ENCODE results near the gene HDAC7.
"Not testable (repeated sequence)": the region's sequence is repeated elsewhere in the genome, so short reads cannot be mapped to it uniquely, and the experiment has no call there.

The HDAC7 gene

DNA sequence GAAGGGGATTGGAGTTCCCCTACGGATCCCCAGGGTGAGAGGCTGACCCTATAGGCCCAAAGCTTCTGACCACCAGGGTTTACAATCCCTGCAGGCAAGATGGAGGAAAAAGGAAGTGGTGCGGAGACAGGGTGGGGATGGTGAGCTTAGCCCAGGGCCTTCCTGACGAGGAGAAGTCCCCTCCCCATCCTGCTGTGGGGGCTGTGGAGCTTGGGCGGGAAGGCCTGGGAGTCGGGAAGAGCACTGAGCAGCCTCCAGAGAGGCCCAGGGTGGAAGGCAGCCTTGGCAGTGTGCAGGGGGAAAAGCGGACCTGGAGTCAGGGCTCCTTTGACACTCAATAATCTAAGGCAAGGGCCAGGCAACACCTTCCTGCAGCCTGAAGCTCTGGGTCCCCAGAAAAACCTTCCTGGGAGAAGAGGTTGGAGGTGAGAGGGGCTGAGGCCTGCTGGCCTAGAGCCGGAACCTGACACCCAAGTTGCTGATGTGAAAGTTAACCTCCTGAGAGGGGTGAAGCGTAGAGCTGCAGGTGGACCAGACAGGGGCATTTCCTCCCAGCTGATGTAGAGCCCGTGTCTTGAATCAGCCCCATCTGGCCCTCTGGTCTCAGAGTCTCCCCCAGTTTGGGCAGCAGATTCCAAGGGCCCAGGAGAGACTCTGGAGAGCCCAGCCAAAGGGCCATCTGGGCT lies 6.0 kb downstream of the HDAC7 start:
- Histone ChIP-seq H3K27me3 (ENCODE audit: control insufficient read depth in 1 of 2, insufficient read depth in 2 of 2, low read length in 2 of 2) (no peaks in the 10 kb centered on the region), H3K4me1 (ENCODE audit: control insufficient read depth in 1 of 2, insufficient read depth in 2 of 2, low read length in 2 of 2) (peaks cover 74 to 79% of the 10 kb centered on the region in 2 donors), H3K9me3 (ENCODE audit: control insufficient read depth in 1 of 2, low read length in 2 of 2) (no peaks in the 10 kb centered on the region), H3K36me3 (ENCODE audit: control insufficient read depth in 1 of 2, insufficient read depth in 2 of 2, low read length in 2 of 2) (no peaks in the 10 kb centered on the region), H3K4me3 (ENCODE audit: low read depth in 1 of 2, low read length in 2 of 2) (peak overlapping the region; percentile 61 to 67), H3K27ac (ENCODE audit: low read depth, low read length) (peak overlapping the region; percentile 81), H3K9ac (ENCODE audit: low read depth in 1 of 2, low read length in 2 of 2) (peak overlapping the region; percentile 70)

DNA sequence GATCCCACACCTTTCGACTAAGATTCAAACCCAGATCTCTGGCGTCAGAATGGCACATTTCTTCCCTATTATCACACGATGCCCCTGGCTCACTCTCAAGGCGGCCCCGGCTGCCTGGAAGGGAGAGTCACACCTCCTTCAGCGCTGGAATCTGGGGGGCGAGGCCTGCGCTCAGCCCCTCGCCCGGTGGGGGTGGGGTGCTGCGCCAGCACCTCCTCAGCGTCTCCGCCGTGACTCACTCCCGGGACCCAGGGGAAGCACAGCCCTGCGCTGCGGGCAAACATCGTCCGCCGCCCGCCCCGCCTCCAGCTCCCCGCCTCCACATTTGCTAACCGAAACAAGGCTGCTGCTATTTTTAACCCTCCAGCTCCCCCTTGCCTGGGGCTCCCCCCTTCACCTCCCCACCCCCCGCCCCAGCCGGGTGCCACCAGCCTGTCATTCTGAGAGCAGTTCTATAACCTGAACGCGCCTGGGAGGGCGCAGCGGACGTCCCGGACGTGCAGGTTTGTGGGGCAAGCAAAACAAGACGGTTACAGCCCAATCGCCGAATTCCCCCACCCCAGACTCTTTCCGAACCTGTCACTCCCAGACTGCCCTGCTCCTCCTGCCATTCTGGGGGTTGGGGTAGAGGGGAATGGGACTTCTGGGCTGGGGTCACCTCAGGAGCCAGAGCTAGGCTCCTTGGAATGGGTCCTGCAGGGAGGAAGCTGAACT lies 6.7 kb downstream of the HDAC7 start:
- Histone ChIP-seq H3K9me3 (ENCODE audit: control insufficient read depth in 1 of 2, low read length in 2 of 2) (no peaks in the 10 kb centered on the region), H3K4me3 (ENCODE audit: low read depth in 1 of 2, low read length in 2 of 2) (peak overlapping the region; percentile 61 to 67), H3K27me3 (ENCODE audit: control insufficient read depth in 1 of 2, insufficient read depth in 2 of 2, low read length in 2 of 2) (no peaks in the 10 kb centered on the region), H3K9ac (ENCODE audit: low read depth in 1 of 2, low read length in 2 of 2) (peak overlapping the region; percentile 70 to 71), H3K4me1 (ENCODE audit: control insufficient read depth in 1 of 2, insufficient read depth in 2 of 2, low read length in 2 of 2) (peaks cover 73 to 79% of the 10 kb centered on the region in 2 donors), H3K36me3 (ENCODE audit: control insufficient read depth in 1 of 2, insufficient read depth in 2 of 2, low read length in 2 of 2) (no peaks in the 10 kb centered on the region), H3K27ac (ENCODE audit: low read depth, low read length) (peak overlapping the region; percentile 81)

DNA sequence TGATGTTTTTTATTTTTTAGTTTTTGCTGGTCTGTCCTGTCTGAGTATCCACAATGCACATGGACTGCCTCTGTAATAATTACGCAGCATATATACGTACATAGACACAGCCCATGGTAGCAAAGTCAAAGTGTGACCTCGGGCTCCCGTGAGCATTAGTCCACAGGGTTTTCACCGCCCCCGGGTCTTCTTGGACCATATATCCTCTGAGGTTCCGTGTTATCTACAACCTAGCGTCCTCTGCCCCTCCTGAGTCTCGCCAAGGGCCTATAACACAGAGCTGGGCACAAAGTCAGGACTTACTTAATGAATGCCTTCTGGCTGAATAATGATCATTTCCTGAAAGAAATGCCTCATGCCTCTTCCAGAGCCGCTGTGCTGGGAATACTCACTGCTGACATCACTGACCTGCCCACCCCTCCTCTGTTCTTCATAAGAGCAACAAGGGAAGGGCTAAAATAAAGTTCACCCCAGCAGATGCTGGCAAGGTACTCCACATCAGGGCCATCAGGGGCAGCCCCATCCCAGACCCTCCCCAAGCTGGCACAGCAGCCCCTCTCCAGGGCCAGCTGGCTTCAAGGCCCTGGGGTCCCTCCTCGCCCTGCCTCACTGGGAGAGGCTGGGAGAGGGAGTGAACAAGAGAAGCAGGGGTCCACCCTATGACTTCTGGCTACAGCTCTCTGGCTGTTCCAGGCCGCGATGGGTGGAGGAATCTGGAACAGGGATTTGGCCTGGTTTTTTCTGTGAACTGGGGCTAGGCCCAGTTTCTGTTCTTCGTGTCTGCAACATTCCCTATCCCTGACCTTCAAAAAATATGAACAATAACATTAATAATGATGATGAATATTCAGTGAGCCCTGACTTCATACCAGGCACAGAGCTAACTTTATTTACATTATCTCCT lies 7.9 kb downstream of the HDAC7 start:
- H3K36me3 ChIP-seq (ENCODE audit: control insufficient read depth in 1 of 2, insufficient read depth in 2 of 2, low read length in 2 of 2) = no peaks in the 10 kb centered on the region
- H3K4me3 ChIP-seq (ENCODE audit: low read depth in 1 of 2, low read length in 2 of 2) = peak overlapping the region; percentile 61 to 67
- H3K9me3 ChIP-seq (ENCODE audit: control insufficient read depth in 1 of 2, low read length in 2 of 2) = no peaks in the 10 kb centered on the region
- H3K9ac ChIP-seq (ENCODE audit: low read depth in 1 of 2, low read length in 2 of 2) = peak overlapping the region; percentile 70 to 71
- H3K4me1 ChIP-seq (ENCODE audit: control insufficient read depth in 1 of 2, insufficient read depth in 2 of 2, low read length in 2 of 2) = peaks cover 71 to 79% of the 10 kb centered on the region in 2 donors
- no peaks in the 10 kb centered on the region for H3K27me3 ChIP-seq (ENCODE audit: control insufficient read depth in 1 of 2, insufficient read depth in 2 of 2, low read length in 2 of 2)
- H3K27ac ChIP-seq (ENCODE audit: low read depth, low read length) = peak overlapping the region; percentile 81

DNA sequence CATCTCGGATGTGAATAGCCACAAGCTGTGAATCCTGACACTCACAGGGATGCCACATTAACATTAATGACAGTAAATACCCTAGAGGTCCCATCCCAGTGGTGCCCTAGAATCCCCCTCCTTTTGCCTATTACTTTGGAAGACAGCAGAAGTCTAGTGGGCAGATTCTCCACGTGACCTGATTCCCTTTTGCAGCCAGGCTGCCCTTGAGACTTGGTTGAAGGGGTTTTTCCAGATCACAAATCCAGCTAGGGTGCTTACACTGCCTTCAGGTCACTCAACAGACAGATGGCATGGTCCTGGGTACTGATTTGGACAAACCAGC lies 8.7 kb downstream of the HDAC7 start:
- no peak overlapping the region for H3K4me3 ChIP-seq (ENCODE audit: low read depth in 1 of 2, low read length in 2 of 2)
- no peaks in the 10 kb centered on the region for H3K9me3 ChIP-seq (ENCODE audit: control insufficient read depth in 1 of 2, low read length in 2 of 2)
- no peak overlapping the region for H3K9ac ChIP-seq (ENCODE audit: low read depth in 1 of 2, low read length in 2 of 2)
- no peaks in the 10 kb centered on the region for H3K27me3 ChIP-seq (ENCODE audit: control insufficient read depth in 1 of 2, insufficient read depth in 2 of 2, low read length in 2 of 2)
- peak overlapping the region; percentile 81 for H3K27ac ChIP-seq (ENCODE audit: low read depth, low read length)
- H3K4me1 ChIP-seq (ENCODE audit: control insufficient read depth in 1 of 2, insufficient read depth in 2 of 2, low read length in 2 of 2) = peaks cover 71 to 84% of the 10 kb centered on the region in 2 donors
- H3K36me3 ChIP-seq (ENCODE audit: control insufficient read depth in 1 of 2, insufficient read depth in 2 of 2, low read length in 2 of 2) = no peaks in the 10 kb centered on the region

DNA sequence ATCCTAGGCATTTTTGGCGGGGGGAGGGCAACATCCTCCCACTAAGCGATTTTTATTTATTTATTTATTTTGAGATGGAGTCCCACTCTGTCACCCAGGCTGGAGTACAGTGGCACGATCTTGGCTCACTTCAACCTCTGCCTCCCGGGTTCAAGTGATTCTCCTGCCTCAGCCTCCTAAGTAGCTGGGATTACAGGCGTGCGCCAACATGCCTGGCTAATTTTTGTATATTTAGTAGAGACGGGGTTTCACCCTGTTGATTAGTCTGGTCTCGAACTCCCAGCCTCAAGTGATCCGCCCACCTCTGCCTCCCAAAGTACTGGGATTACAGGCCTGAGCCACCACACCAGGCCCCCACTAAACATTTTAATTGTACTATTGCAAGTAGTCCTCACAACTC lies 10.2 kb downstream of the HDAC7 start:
- not testable (repeated sequence) for H3K4me3 ChIP-seq (ENCODE audit: low read depth in 1 of 2, low read length in 2 of 2); H3K27ac ChIP-seq (ENCODE audit: low read depth, low read length); H3K9me3 ChIP-seq (ENCODE audit: control insufficient read depth in 1 of 2, low read length in 2 of 2); H3K27me3 ChIP-seq (ENCODE audit: control insufficient read depth in 1 of 2, insufficient read depth in 2 of 2, low read length in 2 of 2); H3K9ac ChIP-seq (ENCODE audit: low read depth in 1 of 2, low read length in 2 of 2); H3K36me3 ChIP-seq (ENCODE audit: control insufficient read depth in 1 of 2, insufficient read depth in 2 of 2, low read length in 2 of 2)
- H3K4me1 ChIP-seq (ENCODE audit: control insufficient read depth in 1 of 2, insufficient read depth in 2 of 2, low read length in 2 of 2) = peaks cover 70 to 86% of the 10 kb centered on the region in 2 donors

DNA sequence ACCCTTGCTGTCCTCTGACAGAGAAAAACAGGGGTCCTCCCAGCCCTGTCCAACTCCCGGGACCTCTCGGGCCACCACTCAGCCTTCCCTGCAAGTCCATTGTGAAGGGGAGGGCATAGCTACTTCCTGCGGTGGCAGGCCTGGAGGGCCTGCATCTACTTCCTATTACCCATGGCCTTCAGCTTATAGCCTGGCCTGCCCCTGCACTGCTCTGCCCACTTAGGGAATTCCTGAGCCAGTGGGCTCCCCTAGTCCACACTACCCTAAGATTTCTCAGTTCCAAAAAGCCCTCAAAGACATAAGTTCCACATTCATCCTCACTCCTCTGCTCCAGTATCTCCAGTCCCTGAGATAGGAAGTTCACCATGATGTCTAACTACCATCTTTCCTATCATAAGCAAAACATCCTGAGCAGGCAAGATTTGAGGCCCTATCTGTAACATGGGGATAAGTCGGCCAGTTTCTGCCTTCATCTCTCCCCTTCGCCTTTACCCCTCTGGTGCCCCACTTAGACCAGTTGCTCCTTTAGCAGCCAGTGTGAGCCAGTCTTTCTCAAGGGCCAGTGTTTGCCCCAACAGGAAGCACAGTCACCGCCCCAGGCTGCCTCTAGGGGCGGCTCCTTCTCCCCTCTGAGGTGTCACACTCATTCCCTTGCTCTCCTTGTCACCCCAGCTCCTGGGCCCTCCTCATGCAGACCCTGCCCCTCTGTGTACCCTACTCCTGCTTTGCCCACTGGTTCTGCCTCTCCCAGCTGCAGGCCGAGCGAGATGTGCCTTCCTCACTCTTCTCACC lies 10.9 kb downstream of the HDAC7 start:
- H3K36me3 ChIP-seq (ENCODE audit: control insufficient read depth in 1 of 2, insufficient read depth in 2 of 2, low read length in 2 of 2) = no peaks in the 10 kb centered on the region
- H3K27ac ChIP-seq (ENCODE audit: low read depth, low read length) = peak overlapping the region; percentile 65
- H3K9me3 ChIP-seq (ENCODE audit: control insufficient read depth in 1 of 2, low read length in 2 of 2) = no peaks in the 10 kb centered on the region
- H3K4me3 ChIP-seq (ENCODE audit: low read depth in 1 of 2, low read length in 2 of 2) = peak overlapping the region; percentile 6 to 30
- peaks cover 66 to 84% of the 10 kb centered on the region in 2 donors for H3K4me1 ChIP-seq (ENCODE audit: control insufficient read depth in 1 of 2, insufficient read depth in 2 of 2, low read length in 2 of 2)
- peak overlapping the region; percentile 31 to 38 for H3K9ac ChIP-seq (ENCODE audit: low read depth in 1 of 2, low read length in 2 of 2)
- no peaks in the 10 kb centered on the region for H3K27me3 ChIP-seq (ENCODE audit: control insufficient read depth in 1 of 2, insufficient read depth in 2 of 2, low read length in 2 of 2)

DNA sequence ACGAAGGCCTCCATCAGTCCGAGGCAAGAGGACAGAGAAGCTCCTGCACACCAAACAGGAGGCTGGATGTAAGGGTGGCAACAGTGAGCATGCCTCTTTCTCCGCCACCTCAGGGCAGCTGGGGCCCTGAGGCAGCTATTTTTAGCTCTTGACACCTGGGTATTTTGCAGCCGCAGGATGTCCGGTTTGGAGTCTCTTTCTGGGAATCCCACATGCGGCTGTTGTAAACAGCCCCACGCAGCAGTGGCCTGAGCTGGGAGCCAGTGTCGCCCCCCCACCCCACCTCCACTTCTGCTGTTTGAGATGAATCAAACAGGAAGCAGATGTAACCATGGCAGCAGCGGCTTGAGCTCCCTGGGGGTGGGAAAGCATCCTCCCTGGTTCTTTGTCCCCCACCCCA lies 11.7 kb downstream of the HDAC7 start:
- H3K36me3 ChIP-seq (ENCODE audit: control insufficient read depth in 1 of 2, insufficient read depth in 2 of 2, low read length in 2 of 2) = no peaks in the 10 kb centered on the region
- H3K27me3 ChIP-seq (ENCODE audit: control insufficient read depth in 1 of 2, insufficient read depth in 2 of 2, low read length in 2 of 2) = no peaks in the 10 kb centered on the region
- peak overlapping the region; percentile 65 for H3K27ac ChIP-seq (ENCODE audit: low read depth, low read length)
- peaks cover 65 to 84% of the 10 kb centered on the region in 2 donors for H3K4me1 ChIP-seq (ENCODE audit: control insufficient read depth in 1 of 2, insufficient read depth in 2 of 2, low read length in 2 of 2)
- H3K9ac ChIP-seq (ENCODE audit: low read depth in 1 of 2, low read length in 2 of 2) = peak overlapping the region in 1 of 2 donors; percentile 31
- peak overlapping the region; percentile 6 to 30 for H3K4me3 ChIP-seq (ENCODE audit: low read depth in 1 of 2, low read length in 2 of 2)
- H3K9me3 ChIP-seq (ENCODE audit: control insufficient read depth in 1 of 2, low read length in 2 of 2) = no peaks in the 10 kb centered on the region

DNA sequence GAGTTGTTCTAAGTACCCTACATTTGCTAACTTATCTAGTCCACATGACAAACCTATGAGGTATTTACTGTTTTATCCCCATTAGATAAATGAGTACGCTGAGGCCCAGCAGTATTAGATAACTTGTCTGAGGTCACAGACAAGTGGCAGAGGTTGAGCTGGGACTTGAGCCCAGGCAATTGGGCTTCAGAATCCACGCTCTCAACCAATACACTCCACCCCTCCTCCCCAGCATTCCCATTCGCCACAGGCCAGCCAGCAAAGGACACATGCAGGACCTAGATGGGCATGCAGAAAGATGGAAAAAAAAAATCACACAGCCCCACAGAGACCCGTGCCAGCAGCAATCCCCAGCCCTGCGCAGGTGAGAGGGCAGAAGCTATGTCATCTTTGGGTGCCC lies 12.4 kb downstream of the HDAC7 start:
- no peaks in the 10 kb centered on the region for H3K9me3 ChIP-seq (ENCODE audit: control insufficient read depth in 1 of 2, low read length in 2 of 2)
- no peak overlapping the region for H3K9ac ChIP-seq (ENCODE audit: low read depth in 1 of 2, low read length in 2 of 2)
- no peak overlapping the region for H3K27ac ChIP-seq (ENCODE audit: low read depth, low read length)
- H3K4me1 ChIP-seq (ENCODE audit: control insufficient read depth in 1 of 2, insufficient read depth in 2 of 2, low read length in 2 of 2) = peaks cover 68 to 87% of the 10 kb centered on the region in 2 donors
- no peaks in the 10 kb centered on the region for H3K36me3 ChIP-seq (ENCODE audit: control insufficient read depth in 1 of 2, insufficient read depth in 2 of 2, low read length in 2 of 2)
- no peaks in the 10 kb centered on the region for H3K27me3 ChIP-seq (ENCODE audit: control insufficient read depth in 1 of 2, insufficient read depth in 2 of 2, low read length in 2 of 2)
- no peak overlapping the region for H3K4me3 ChIP-seq (ENCODE audit: low read depth in 1 of 2, low read length in 2 of 2)

- no peak overlapping the region for H3K4me3 ChIP-seq (ENCODE audit: low read depth in 1 of 2, low read length in 2 of 2)
- no peaks in the 10 kb centered on the region for H3K36me3 ChIP-seq (ENCODE audit: control insufficient read depth in 1 of 2, insufficient read depth in 2 of 2, low read length in 2 of 2)
- H3K27ac ChIP-seq (ENCODE audit: low read depth, low read length) = no peak overlapping the region
- H3K27me3 ChIP-seq (ENCODE audit: control insufficient read depth in 1 of 2, insufficient read depth in 2 of 2, low read length in 2 of 2) = no peaks in the 10 kb centered on the region
- H3K9ac ChIP-seq (ENCODE audit: low read depth in 1 of 2, low read length in 2 of 2) = no peak overlapping the region
- H3K4me1 ChIP-seq (ENCODE audit: control insufficient read depth in 1 of 2, insufficient read depth in 2 of 2, low read length in 2 of 2) = peaks cover 61 to 79% of the 10 kb centered on the region in 2 donors
- H3K9me3 ChIP-seq (ENCODE audit: control insufficient read depth in 1 of 2, low read length in 2 of 2) = no peaks in the 10 kb centered on the region
Measured at GRCh38 chr12:47805417-47805816, 14.3 kb downstream of the HDAC7 start.

All from duodenal mucosa (tissue), 2 donors.